Limb (tissue), 2 donors: ENCODE results near the gene SLC25A41.
A peak's percentile ranks its signal among the peaks of the same experiment; 100 is the strongest.
"Not testable (repeated sequence)": the region's sequence is repeated elsewhere in the genome, so short reads cannot be mapped to it uniquely, and the experiment has no call there.

ENCODE experiments used
- DNase-seq, 2 donors: peaks; one replicate each; pipeline ENCODE4 v3.0.0-alpha.2; 2016; ENCODE audit errors: extremely low spot score in 2 of 2

The SLC25A41 gene

GRCh38 chr19:6428692-6429418 is 4.7 kb downstream of the SLC25A41 start:
- DNase-seq = not testable (repeated sequence)

DNA sequence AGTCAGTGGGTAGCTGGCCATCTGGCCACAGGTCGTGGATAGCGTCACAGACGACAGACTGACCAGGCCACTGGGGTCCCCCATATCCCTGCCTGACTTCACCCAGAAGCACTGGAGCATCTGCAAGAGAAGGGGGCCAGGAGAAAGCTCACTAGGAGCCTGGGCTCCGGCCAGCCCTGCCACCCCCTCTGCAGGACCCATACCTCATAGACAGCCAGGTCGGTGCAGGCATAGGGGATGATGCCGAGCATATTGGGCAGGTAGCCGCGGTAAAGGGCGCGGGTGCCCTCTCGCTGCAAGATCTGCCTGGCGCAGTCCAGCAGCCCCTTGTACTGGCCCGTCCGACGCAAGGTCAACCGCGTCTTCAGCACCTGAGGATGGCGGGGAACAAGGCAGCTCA is 6.4 kb downstream of the SLC25A41 start:
- DNase-seq = no peak

GRCh38 chr19:6425732-6426620 is 7.6 kb downstream of the SLC25A41 start:
- DNase-seq = no peak

DNA sequence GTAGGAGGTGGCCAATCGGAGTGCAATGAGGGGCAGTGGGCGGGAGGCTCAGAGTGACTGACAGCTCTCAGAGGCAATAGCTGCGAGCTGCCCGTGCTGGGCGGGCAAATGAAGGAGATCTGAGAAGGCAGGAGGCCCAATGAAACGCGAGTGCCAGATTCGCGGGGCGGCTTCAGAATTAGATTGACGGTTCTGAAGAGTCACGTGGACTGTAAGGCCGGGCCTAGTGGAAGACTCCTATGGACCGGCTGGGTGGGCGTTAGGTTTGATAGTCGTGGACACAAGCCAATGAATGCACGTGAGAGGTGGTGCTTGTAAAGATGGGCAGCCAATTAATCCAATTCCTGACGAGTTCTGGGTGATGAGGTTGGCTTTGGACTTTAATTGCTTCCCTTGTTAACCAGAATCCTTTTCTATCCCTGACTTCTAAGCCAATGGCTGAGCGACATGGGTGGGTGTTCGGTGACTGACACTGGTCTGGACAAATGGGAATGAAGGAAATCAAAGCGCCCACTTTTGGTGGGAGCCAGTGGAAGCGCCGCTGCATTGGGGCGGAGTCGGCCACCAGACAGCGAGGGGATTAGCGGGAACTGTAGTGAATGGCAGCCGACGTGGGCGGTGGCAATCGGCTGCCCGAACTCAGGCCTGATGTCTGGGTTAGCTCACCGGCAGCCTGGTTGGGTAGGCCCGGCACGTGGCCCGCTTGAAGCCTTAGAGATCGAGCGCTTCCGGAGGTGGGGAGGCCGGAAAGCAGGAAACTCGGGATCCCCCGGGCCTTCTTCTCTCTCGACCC is 8.4 kb downstream of the SLC25A41 start:
- peak; percentile 99 to 100 for DNase-seq

DNA sequence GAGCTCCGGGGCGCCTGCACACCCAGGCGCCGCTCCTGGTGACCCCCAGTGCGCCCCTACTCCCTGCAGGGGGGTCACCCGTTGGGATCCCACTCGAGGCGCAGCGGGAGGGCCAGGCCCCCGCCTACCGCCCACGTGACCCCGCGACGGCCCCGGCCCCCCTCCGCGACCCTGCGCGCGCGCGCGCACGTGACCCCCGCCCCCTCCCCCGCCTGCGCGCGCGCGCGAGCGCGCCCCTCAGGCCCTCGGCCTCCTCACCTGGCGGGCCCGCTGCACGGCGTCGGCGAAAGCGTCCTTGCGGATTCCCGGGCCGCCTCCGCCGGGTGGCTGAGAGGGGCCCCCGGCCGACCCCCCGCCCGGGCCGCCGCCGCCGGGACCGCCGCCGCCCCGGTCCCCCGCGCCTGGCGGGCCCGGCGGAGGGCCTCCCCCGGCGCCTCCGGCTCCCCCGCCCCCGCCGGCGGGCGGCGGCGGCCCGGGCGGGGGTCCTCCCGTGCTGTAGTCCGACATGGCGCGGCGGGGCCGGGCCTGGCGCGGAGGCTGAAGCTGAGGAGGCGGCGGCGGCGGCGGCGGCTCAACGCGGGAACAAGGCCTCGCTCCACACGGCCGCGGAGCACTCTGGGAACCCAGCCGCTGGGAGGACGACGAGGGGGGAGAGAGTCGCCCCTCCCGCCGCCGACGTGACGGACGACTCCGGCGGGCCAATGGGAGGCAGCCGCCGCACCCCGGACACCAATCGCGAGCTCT is 9.2 kb downstream of the SLC25A41 start, which contains the start of gene KHSRP:
Gene KHSRP (minus strand): TSS at position 617 of the 744 bp plus-strand sequence. CDS start 110 bp downstream, at position 507.
- DNase-seq = peak in 1 of 2 donors; percentile 68

- peak in 1 of 2 donors; percentile 2 for DNase-seq
These were observed 9.9 kb downstream of the SLC25A41 start for GRCh38 chr19:6423499-6424194.

- DNase-seq = no peak
These were observed 12.2 kb downstream of the SLC25A41 start for GRCh38 chr19:6421075-6422014.

DNA sequence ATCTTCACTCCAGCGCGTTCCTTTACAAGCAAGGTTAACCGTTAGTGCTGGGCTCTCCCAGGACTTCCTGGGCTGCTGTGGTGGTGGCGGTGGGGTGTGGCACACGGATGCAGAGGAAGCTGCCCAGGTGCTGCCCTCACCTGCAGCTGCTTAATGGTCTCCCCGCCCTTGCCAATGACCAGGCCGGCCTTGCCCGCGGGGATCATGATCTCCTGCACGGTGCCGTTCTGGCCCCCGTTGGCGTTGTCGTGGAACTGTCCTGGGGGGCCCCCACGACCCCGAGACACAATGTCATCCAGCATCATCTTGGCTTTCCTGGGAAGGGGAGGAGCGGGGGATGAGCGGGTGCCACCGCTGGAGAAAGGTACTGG is 15.0 kb downstream of the SLC25A41 start:
- DNase-seq = no peak

GRCh38 chr19:6417713-6418561 is 15.6 kb downstream of the SLC25A41 start:
- peak in 1 of 2 donors; percentile 50 for DNase-seq

DNA sequence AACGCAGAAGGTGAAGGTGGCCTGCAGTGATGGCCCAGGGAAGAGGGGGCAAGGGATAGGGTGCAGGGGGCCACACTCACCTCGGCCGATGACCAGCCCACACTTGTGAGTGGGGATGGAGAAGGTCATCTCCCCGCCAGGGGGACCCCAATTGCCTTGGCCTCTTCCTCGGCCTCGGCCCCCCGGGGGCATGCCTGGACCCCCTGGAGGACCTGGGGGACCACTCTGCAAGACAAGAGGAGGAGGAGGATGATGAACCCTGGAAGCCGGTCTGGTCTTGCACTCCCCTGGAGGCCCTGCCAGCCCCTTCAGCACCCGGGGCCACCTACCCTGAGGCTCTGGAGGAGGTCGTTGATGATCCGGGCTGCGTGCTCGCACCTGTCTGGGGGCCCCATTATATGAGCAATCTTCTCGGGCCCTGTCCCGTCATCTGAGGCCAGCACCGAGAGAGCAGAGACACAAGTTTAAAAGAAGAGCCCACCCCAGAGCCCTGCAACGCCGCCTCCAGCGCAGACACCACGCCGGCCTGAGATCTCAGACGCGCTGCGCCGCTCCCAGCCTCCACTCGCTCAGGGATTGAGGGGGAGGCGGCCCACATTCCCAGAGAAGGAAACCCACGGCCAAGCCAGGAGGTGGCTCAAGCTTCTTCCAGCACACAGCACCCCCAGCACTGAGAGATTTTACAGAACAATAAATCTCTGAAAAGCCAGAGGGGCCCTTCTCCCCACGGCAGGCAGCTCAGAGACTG is 16.7 kb downstream of the SLC25A41 start:
- no peak for DNase-seq

GRCh38 chr19:6415591-6416190 is 17.9 kb downstream of the SLC25A41 start:
- no peak for DNase-seq

- DNase-seq = no peak
These were observed 18.6 kb downstream of the SLC25A41 start for GRCh38 chr19:6414793-6415590.

DNA sequence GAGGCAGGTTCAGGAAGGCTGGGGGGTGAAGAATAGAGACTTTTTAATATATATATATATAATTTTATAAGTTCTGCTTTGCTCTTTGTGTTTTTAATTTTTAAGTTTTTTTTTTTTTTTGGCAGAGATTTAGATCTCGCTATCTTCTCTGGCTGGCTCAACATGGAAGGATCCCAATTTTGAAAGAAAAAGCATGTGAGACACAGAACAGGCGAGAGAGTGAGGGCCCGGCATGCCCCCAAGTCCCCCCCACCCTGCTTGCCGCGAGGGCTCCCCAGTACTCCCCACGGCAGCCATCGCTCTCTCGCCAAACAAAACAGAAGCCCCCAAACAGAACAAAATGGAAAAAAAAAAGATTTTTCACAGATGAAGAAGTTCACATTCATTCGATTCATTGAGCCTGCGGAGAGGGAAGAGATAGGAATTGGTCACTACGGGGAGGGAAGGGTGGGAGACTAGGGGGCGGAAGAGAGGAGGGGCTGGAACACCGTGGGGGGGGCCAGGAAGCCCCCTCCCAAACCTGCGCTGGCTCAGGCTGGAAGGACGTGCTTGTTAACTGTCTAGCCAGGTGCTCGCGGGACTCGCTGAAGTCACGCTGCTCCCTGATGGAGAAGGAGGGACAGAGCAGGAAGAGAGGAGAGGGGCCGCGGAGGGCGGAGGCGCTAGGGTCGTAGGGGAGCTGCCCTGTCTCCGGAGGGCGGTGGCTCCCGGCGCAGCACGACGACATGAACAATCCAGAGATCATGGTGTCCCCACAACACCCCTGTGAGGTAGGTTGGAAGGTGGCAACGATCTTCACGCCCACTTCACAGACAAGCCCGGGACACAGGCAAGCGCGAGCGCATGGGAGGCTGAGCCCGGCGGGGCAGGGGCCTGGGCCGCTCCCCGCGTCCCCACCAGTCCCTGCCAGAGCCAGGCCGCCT is 19.6 kb downstream of the SLC25A41 start:
- DNase-seq = peak in 1 of 2 donors; percentile 42

GRCh38 chr19:6413291-6413690 is 20.3 kb downstream of the SLC25A41 start:
- DNase-seq = peak; percentile 1 to 49

- DNase-seq = peak; percentile 2 to 54
These were observed 21.0 kb downstream of the SLC25A41 start for GRCh38 chr19:6412447-6413091.
